T-cell (primary cell): ENCODE measurements around the gene ZBTB7A. TPM values are rescaled to one million over a fixed set of nuclear protein-coding genes. Genes with fewer than 3 reads are reported as not detected.

Source experiments
- ATAC-seq, 4 experiments: fragments of 200-7000 bp in 3 of 4; fragments of 150-1000 bp in 1 of 4; cut with Tn5 transposase; replicated peaks in 1 of 4; 1 replicate in 3 of 4; 2 replicates in 1 of 4; pipeline ENCODE4 v1.10.0; 2021; ENCODE audit warnings: moderate library complexity in 3 of 4, mild to moderate bottlenecking in 2 of 4, moderate number of reproducible peaks in 1 of 4
- CTCF ChIA-PET, 2 donors: fragments of 300-600 bp; sonication (Branson Sonifier 250); formaldehyde crosslinking; loops; one replicate each; lab custom pipeline; 2022; ENCODE audit warnings: antibody characterized with exemption in 2 of 2; lab: Charles Lee
- POLR2A ChIA-PET, 2 donors: fragments of 300-600 bp; sonication (Branson Sonifier 250); formaldehyde crosslinking; loops; one replicate each; lab custom pipeline; 2022; ENCODE audit warnings: antibody characterized with exemption in 2 of 2; lab: Charles Lee
- DNase-seq, 35 experiments: peaks; one replicate each; pipeline versions ENCODE4 v3.0.0 to v3.0.0-alpha.2; 2013 to 2023
- H3K27ac ChIP-seq: one replicate; pipeline ENCODE4 v1.5.1; 2013; ENCODE audit warnings: low read length
- H3K27me3 ChIP-seq, 2 experiments: replicated peaks in 1 of 2; 1 replicate in 1 of 2; 2 replicates in 1 of 2; pipeline versions ENCODE4 v1.6.1 to v1.7.0; 2013; ENCODE audit warnings: low read length in 1 of 2, mixed read lengths in 1 of 2; ENCODE audit not compliant: control insufficient read depth in 2 of 2, insufficient read depth in 2 of 2; ENCODE audit errors: extremely low read depth in 1 of 2
- H3K36me3 ChIP-seq, 2 donors: 1 replicate in 1 of 2; 2 replicates in 1 of 2; pipeline versions ENCODE4 v1.6.1 to v1.7.0; 2013; ENCODE audit warnings: low read length in 1 of 2; ENCODE audit not compliant: control insufficient read depth in 2 of 2, insufficient read depth in 1 of 2; ENCODE audit errors: extremely low read depth in 1 of 2
- H3K4me1 ChIP-seq, 2 experiments: 1 replicate in 1 of 2; 2 replicates in 1 of 2; pipeline versions ENCODE4 v1.6.1 to v1.7.0; 2013; ENCODE audit warnings: low read length in 2 of 2, mixed read lengths in 1 of 2; ENCODE audit not compliant: insufficient read depth in 2 of 2, control insufficient read depth in 1 of 2; ENCODE audit errors: extremely low read depth in 1 of 2
- H3K4me3 ChIP-seq, 2 donors: 1 replicate in 1 of 2; 2 replicates in 1 of 2; pipeline versions ENCODE4 v1.5.1 to v1.7.0; 2013; ENCODE audit warnings: mild to moderate bottlenecking in 2 of 2, low read length in 1 of 2, moderate library complexity in 1 of 2; ENCODE audit not compliant: control insufficient read depth in 1 of 2; ENCODE audit errors: extremely low read depth in 1 of 2
- H3K9me3 ChIP-seq: 2 replicates; pipeline ENCODE4 v1.7.0; 2013
- H3K27ac Mint-ChIP-seq, 2 donors: one replicate each; pipeline ENCODE4 v1.8.0; 2020 to 2021; ENCODE audit warnings: mild to moderate bottlenecking in 2 of 2, mixed read lengths in 2 of 2
- H3K27me3 Mint-ChIP-seq, 2 donors: one replicate each; pipeline ENCODE4 v1.8.0; 2021 to 2022; ENCODE audit warnings: mixed read lengths in 2 of 2
- H3K36me3 Mint-ChIP-seq: one replicate; pipeline ENCODE4 v1.8.0; 2021; ENCODE audit warnings: mixed read lengths
- H3K4me1 Mint-ChIP-seq, 3 donors: one replicate each; pipeline ENCODE4 v1.8.0; 2020 to 2022; ENCODE audit warnings: mixed read lengths in 3 of 3, mild to moderate bottlenecking in 1 of 3
- H3K4me3 Mint-ChIP-seq, 3 donors: one replicate each; pipeline ENCODE4 v1.8.0; 2020 to 2022; ENCODE audit warnings: mild to moderate bottlenecking in 3 of 3, mixed read lengths in 3 of 3, moderate library complexity in 3 of 3
- H3K9me3 Mint-ChIP-seq, 3 donors: one replicate each; pipeline ENCODE4 v1.8.0; 2020 to 2022; ENCODE audit warnings: mixed read lengths in 3 of 3
- WGBS: methylation state at CpG from one replicate; pipeline ENCODE4 v1.1.5; 2013; ENCODE audit warnings: missing lambda C conversion rate; ENCODE audit not compliant: insufficient coverage; 5-methylcytosine and 5-hydroxymethylcytosine counted together
- total RNA-seq, 35 experiments: library from RNA in 6 of 35; stranded (reverse) in 6 of 35; fragments of 120-200 nt in 1 of 35; gene quantifications; one replicate each; pipeline versions ENCODE4 v1.2.1 to v1.2.4 and lab custom pipeline; 2013 to 2026

ZBTB7A gene
- total RNA-seq, 5 donors from 2014 or later (not counting 1 experiment from before 2014, with no cell fraction given): 43.6 to 85.7 (median 81.8) TPM

DNA sequence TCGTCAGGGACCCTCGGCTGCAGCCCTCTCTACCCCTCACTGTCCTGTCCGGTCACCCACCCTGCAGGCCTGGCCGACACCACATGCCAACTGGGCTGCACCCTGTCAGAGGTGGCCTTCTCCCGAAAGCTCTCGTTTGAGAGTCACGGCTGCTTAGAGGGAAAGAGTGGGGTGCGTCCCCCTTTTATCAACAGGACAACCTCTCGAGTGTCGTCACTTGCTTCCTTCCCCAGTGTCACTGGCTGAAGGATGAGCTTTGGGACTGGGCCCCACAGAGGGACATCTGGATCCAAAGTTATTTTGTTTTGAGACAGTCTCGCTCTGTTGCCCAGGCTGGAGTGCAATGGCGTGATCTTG lies 28.8 kb upstream of the ZBTB7A start:
- peaks cover 15% of the 10 kb centered on the region for H3K36me3 Mint-ChIP-seq
- ATAC-seq (no peak), DNase-seq (no peak)
- H3K27ac ChIP-seq: no peak overlapping the region
- ChIA-PET POLR2A (no interaction called here), CTCF (no interaction called here)
- 100% methylated on average over 5 of the region's 12 CpGs for WGBS
- H3K27me3 Mint-ChIP-seq: no peaks in the 10 kb centered on the region
- peaks cover 26 to 43% of the 10 kb centered on the region in 2 donors for H3K36me3 ChIP-seq
- no peaks in the 10 kb centered on the region for H3K4me1 ChIP-seq
- H3K4me3 Mint-ChIP-seq: no peak overlapping the region
- H3K4me1 Mint-ChIP-seq: peaks cover 0 to 4% (median 0%) of the 10 kb centered on the region in 3 donors
- H3K4me3 ChIP-seq: no peak overlapping the region
- H3K9me3 ChIP-seq: no peaks in the 10 kb centered on the region
- no peak overlapping the region for H3K27ac Mint-ChIP-seq
- H3K9me3 Mint-ChIP-seq: no peaks in the 10 kb centered on the region
- no peaks in the 10 kb centered on the region for H3K27me3 ChIP-seq

DNA sequence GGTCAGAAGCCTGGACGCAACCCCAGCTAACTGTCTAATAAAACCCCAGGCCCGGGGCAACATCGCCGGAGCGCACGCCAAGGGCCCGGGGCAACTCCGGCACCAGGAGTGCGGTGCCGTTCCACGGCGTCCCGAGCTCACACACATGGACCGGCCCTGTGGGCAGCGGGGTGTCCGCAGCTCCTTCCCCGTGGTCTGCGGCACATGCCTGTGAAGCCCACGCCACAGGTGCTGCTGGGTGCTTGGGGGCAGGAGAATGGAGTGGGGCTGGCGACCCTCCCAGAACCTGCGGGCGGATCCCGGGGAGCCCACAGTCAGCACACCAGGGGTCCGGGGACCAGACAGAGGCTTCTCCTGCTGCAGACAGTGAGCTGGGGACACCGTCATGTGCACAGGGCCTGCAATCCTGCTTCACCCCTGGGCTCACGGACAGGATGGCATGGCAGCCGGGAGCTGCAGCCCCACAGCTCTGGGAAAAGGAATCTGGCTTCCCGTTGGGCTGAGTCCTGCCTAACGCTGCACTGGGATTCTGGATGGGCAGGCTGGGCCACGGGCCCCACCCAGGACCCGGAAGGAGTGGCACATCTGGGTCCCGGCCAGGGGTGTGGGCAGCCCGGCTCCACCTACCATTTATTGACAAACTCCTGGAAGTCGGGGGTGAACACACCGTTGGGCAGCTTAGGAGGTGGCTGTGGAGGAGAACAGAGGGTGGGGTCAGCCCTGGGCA lies 28.2 kb upstream of the ZBTB7A start:
- Mint-ChIP-seq H3K36me3 (peaks cover 12% of the 10 kb centered on the region), H3K27ac (no peak overlapping the region), H3K4me3 (no peak overlapping the region), H3K27me3 (no peaks in the 10 kb centered on the region), H3K4me1 (peaks cover 0 to 6% (median 2%) of the 10 kb centered on the region in 3 donors), H3K9me3 (no peaks in the 10 kb centered on the region)
- Histone ChIP-seq H3K36me3 (peaks cover 29 to 38% of the 10 kb centered on the region in 2 donors), H3K4me3 (no peak overlapping the region), H3K27me3 (no peaks in the 10 kb centered on the region), H3K9me3 (no peaks in the 10 kb centered on the region), H3K27ac (no peak overlapping the region), H3K4me1 (peaks cover under 1 to 4% of the 10 kb centered on the region in 2 experiments)
- POLR2A ChIA-PET: interaction anchor here in 1 of 2 donors (0.6 kb wide), 1 partner anchor 332 kb away, joined by 3 read pairs; the partner anchor contains the start of gene MRPL54
- ATAC-seq (no peak), DNase-seq (no peak)
- CTCF ChIA-PET: no interaction called here
- 94% methylated on average over 27 of the region's 35 CpGs for WGBS

DNA sequence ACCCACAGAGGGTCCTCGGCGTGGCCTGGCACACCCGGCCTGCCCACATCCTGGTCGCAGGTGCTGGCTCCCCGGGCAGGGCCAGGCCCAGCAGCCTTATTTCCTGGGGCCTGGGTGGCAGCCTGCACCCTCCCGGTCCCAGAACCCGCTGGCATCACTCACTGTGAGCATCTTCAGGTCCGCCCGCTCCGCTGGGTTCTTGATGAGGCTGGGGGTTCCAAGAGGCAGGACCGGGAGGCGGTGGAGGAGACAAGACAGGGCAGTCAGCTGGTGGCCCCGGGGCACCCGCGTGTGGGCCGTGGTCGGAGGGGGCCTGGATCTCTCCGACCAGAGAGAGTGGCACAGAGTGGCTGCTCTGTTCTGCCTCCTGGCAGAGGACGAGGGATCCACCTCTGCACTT lies 27.6 kb upstream of the ZBTB7A start:
- Histone ChIP-seq H3K36me3 (peaks cover 24 to 34% of the 10 kb centered on the region in 2 donors), H3K9me3 (no peaks in the 10 kb centered on the region), H3K4me1 (peaks cover 4 to 10% of the 10 kb centered on the region in 2 experiments), H3K4me3 (no peak overlapping the region), H3K27ac (no peak overlapping the region), H3K27me3 (no peaks in the 10 kb centered on the region)
- ChIA-PET CTCF (no interaction called here), POLR2A (no interaction called here)
- H3K4me1 Mint-ChIP-seq: peaks cover 4 to 12% (median 8%) of the 10 kb centered on the region in 3 donors
- 86% methylated on average over 18 of the region's 19 CpGs for WGBS
- H3K4me3 Mint-ChIP-seq: no peak overlapping the region
- ATAC-seq (no peak), DNase-seq (no peak)
- H3K27ac Mint-ChIP-seq: no peak overlapping the region
- no peaks in the 10 kb centered on the region for H3K27me3 Mint-ChIP-seq
- peaks cover 9% of the 10 kb centered on the region for H3K36me3 Mint-ChIP-seq
- H3K9me3 Mint-ChIP-seq: no peaks in the 10 kb centered on the region

DNA sequence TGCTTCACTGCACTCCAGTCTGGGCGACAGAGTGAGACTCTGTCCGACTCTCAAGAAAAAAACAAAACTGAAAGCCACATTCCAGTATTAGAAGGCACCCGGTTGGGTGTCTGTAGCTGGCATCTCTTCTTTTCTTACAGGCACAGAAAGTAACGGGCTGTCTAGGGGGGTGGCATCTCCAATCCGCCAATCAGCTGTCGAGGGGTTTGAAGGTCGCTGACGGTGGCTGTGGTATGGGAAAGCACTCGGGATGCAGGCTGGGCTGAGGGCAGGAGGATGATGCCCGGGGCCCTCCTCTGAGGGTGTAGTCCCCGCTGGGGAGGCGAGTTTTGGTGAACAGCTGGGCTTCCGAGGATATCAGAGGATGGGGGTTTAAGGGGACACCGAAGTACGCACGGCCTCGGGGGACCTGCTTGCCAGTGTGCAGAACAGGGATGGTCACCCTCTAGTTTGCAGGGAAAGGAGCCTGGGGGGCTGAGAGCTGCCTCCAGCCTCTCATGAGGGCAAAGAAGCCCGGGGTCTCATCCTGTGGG lies 27.0 kb upstream of the ZBTB7A start:
- H3K9me3 Mint-ChIP-seq: no peaks in the 10 kb centered on the region
- H3K4me3 ChIP-seq: no peak overlapping the region
- CTCF ChIA-PET: no interaction called here
- H3K4me3 Mint-ChIP-seq: no peak overlapping the region
- H3K9me3 ChIP-seq: no peaks in the 10 kb centered on the region
- H3K4me1 ChIP-seq: peaks cover 8 to 16% of the 10 kb centered on the region in 2 experiments
- peaks cover 22 to 28% of the 10 kb centered on the region in 2 donors for H3K36me3 ChIP-seq
- no peaks in the 10 kb centered on the region for H3K27me3 ChIP-seq
- POLR2A ChIA-PET: no interaction called here
- H3K36me3 Mint-ChIP-seq: peaks cover 8% of the 10 kb centered on the region
- peaks cover 10 to 18% (median 14%) of the 10 kb centered on the region in 3 donors for H3K4me1 Mint-ChIP-seq
- 95% methylated on average over 15 of the region's 18 CpGs for WGBS
- no peaks in the 10 kb centered on the region for H3K27me3 Mint-ChIP-seq
- H3K27ac Mint-ChIP-seq: peak overlapping the region in 1 of 2 donors; percentile 64
- no peak for ATAC-seq
- no peak overlapping the region for H3K27ac ChIP-seq
- DNase-seq: no peak

DNA sequence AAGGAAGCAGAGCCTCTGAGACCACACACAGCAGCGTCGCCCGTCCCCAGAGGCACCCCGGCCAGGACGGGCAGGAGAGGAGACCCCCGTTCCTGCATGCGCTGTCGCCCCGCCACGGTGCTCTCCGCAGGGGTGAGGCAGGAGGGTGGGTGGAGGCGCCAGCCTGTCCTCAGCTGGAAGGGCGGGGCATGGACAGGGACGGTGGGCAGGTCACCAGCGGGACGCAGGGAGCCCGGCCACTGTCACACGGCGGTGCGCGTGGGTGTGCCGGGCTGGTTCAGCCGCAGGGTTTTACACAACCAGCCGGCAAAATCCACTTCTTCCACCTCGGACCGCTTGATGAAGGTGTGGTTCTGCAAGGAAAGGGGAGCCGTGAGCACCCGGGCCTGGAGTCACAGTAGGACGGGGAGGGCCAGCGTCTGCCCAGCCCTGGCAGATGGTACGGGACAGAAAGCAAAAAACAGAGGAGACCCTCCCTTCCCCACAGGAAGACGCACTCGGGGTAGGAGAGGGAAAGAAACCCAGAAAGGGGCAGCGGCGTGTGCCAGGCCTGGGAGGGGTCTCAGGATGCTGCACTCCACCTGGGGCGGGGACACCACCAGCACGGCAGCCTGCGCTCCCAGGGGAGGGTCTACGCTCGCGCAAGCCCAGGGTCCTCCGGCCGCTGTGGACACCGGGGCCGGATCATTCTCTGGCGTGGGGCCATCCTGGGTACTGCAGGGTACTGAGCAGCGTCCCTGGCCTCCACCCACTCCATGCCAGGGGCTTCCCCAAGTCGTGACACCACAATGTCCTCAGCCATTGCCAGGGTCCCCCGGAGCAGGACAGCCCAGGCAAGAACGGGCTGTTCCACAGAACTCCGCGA lies 23.9 kb upstream of the ZBTB7A start:
- POLR2A ChIA-PET: no interaction called here
- no peak overlapping the region for H3K4me3 Mint-ChIP-seq
- H3K9me3 Mint-ChIP-seq: no peaks in the 10 kb centered on the region
- H3K4me1 Mint-ChIP-seq: peaks cover 35 to 49% (median 43%) of the 10 kb centered on the region in 3 donors
- CTCF ChIA-PET: no interaction called here
- Histone ChIP-seq H3K4me3 (no peak overlapping the region), H3K4me1 (peaks cover 31 to 47% of the 10 kb centered on the region in 2 experiments), H3K36me3 (peaks cover 16 to 17% of the 10 kb centered on the region in 2 donors), H3K27ac (peak overlapping the region; percentile 74), H3K27me3 (no peaks in the 10 kb centered on the region), H3K9me3 (no peaks in the 10 kb centered on the region)
- WGBS: 93% methylated on average over 21 of the region's 52 CpGs
- no peaks in the 10 kb centered on the region for H3K27me3 Mint-ChIP-seq
- DNase-seq: no peak
- no peaks in the 10 kb centered on the region for H3K36me3 Mint-ChIP-seq
- no peak for ATAC-seq
- H3K27ac Mint-ChIP-seq: peak overlapping the region; percentile 95 to 96

DNA sequence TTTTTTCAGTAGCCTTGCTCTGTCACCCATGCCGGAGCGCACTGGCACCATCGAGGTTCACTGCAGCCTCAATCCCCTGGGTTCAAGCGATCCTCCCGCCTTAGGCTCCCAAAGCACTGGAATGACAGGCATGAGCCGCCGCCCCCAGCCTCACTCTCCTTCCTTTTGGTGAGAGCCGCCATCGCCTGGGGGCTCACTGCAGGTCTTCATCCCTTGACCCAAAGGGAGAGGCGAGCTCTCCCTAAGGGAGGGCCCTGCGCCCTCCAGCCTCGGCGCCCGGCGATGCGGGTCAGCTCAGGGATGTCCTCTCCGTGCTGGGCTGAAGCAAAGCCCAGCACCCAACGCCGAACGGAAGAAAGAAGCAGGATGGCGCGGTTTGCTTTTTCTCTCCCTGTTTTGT lies 23.2 kb upstream of the ZBTB7A start:
- Mint-ChIP-seq H3K4me1 (peaks cover 35 to 52% (median 44%) of the 10 kb centered on the region in 3 donors), H3K4me3 (peak overlapping the region in 1 of 3 donors; percentile 73), H3K27ac (peak overlapping the region; percentile 95 to 96), H3K27me3 (no peaks in the 10 kb centered on the region), H3K9me3 (no peaks in the 10 kb centered on the region), H3K36me3 (no peaks in the 10 kb centered on the region)
- POLR2A ChIA-PET: no interaction called here
- peaks cover 31 to 51% of the 10 kb centered on the region in 2 experiments for H3K4me1 ChIP-seq
- WGBS: 85% methylated on average over 22 of the region's 22 CpGs
- no peaks in the 10 kb centered on the region for H3K9me3 ChIP-seq
- peaks cover 10 to 11% of the 10 kb centered on the region in 2 donors for H3K36me3 ChIP-seq
- CTCF ChIA-PET: interaction anchor here in 1 of 2 donors (1.5 kb wide), 1 partner anchor 14 kb away, joined by 5 read pairs; no protein-coding TSS in a partner anchor
- H3K27me3 ChIP-seq: no peaks in the 10 kb centered on the region
- H3K27ac ChIP-seq: peak overlapping the region; percentile 74
- no peak overlapping the region for H3K4me3 ChIP-seq
- DNase-seq (no peak), ATAC-seq (no peak)
